Hepatocyte (in vitro differentiated cells): ENCODE results near the gene RAPGEF6.

Experiments
- EZH2 ChIP-seq: fragments of 200-600 bp; sonication (generic); IDR thresholded peaks from 2 replicates; pipeline ENCODE4 v1.6.1; 2016; ENCODE audit warnings: antibody characterized with exemption, mild to moderate bottlenecking, borderline replicate concordance
- EZH2phosphoT487 ChIP-seq: fragments of 200-600 bp; sonication (generic); IDR thresholded peaks from one replicate; pipeline ENCODE4 v1.6.1; 2018; ENCODE audit warnings: antibody characterized with exemption, mild to moderate bottlenecking, low read depth, moderate library complexity; ENCODE audit not compliant: unreplicated experiment, severe bottlenecking
- TF ChIP-seq, protein P1 (sequence below): fragments of 200-600 bp; sonication (generic); IDR thresholded peaks from 2 replicates; pipeline ENCODE4 v1.5.1; 2016; ENCODE audit warnings: antibody characterized with exemption, mild to moderate bottlenecking; ENCODE audit not compliant: poor library complexity

DNA sequence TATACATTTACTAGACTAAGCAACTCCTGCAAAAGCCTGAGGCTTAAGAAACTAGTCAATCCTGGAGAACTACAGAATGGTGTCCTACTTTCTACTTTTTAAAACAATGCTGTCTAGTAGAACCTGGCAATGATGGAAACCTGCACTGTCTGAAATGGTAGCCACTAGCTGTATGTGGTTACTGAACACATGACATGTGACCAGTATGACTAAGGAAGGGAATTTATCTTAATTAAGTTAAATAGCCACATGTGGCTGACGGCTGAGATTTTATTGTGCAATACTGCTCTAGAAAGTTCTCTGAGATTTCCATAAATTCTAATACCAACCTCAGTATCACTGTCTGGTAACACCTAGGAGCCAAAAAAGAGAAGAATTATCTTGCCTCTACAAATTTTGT is 44.9 kb upstream of the RAPGEF6 start:
- TF ChIP-seq EZH2 (no peak), EZH2phosphoT487 (no peak)
- TF ChIP-seq, protein P1, sequence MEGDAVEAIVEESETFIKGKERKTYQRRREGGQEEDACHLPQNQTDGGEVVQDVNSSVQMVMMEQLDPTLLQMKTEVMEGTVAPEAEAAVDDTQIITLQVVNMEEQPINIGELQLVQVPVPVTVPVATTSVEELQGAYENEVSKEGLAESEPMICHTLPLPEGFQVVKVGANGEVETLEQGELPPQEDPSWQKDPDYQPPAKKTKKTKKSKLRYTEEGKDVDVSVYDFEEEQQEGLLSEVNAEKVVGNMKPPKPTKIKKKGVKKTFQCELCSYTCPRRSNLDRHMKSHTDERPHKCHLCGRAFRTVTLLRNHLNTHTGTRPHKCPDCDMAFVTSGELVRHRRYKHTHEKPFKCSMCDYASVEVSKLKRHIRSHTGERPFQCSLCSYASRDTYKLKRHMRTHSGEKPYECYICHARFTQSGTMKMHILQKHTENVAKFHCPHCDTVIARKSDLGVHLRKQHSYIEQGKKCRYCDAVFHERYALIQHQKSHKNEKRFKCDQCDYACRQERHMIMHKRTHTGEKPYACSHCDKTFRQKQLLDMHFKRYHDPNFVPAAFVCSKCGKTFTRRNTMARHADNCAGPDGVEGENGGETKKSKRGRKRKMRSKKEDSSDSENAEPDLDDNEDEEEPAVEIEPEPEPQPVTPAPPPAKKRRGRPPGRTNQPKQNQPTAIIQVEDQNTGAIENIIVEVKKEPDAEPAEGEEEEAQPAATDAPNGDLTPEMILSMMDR, result no peak
